SH-SY5Y (cell line): Measurements from ENCODE around the gene RHOBTB3.

Experiments
- GATA2 ChIP-seq: IDR thresholded peaks from 2 replicates; pipeline ENCODE4 v1.6.1; 2011; ENCODE audit warnings: mild to moderate bottlenecking, low read depth, low read length
- GATA3 ChIP-seq: IDR thresholded peaks from 2 replicates; pipeline ENCODE4 v1.6.1; 2011; ENCODE audit warnings: low read depth, mild to moderate bottlenecking, low read length, moderate library complexity

GRCh38 chr5:95734906-95735305 is 3.8 kb downstream of the RHOBTB3 start:
- no peak for TF ChIP-seq GATA3
- no peak for TF ChIP-seq GATA2
